GM12878 (cell line): ENCODE data around the gene C2. TPM values are rescaled to one million over a fixed set of nuclear protein-coding genes. Genes with fewer than 3 reads are reported as not detected.
A peak's percentile ranks its signal among the peaks of the same experiment; 100 is the strongest.

ENCODE experiments used
- ATF7 ChIP-seq: fragments of 450-650 bp; IDR thresholded peaks from 2 replicates; pipeline ENCODE4 v1.6.1; 2016; ENCODE audit warnings: low read depth, mild to moderate bottlenecking
- BACH1 ChIP-seq: fragments of 450-650 bp; IDR thresholded peaks from 2 replicates; pipeline ENCODE4 v1.6.1; 2017; ENCODE audit warnings: mild to moderate bottlenecking, borderline replicate concordance
- BHLHE40 ChIP-seq, 2 experiments: fragments of 450-650 bp in 1 of 2; IDR thresholded peaks; 2 replicates each; pipeline ENCODE4 v1.6.1; 2011 to 2017; ENCODE audit warnings: low read depth in 2 of 2, borderline replicate concordance in 1 of 2, improper control_type of control experiment in 1 of 2, low read length in 1 of 2, mild to moderate bottlenecking in 1 of 2
- CBX3 ChIP-seq: fragments of 200-600 bp; sonication (generic); IDR thresholded peaks from 2 replicates; pipeline ENCODE4 v1.6.1; 2016; ENCODE audit warnings: low read depth, borderline replicate concordance
- ETV6 ChIP-seq, 2 experiments: fragments of 450-650 bp in 1 of 2; IDR thresholded peaks in 1 of 2; conservative IDR thresholded peaks in 1 of 2; 2 replicates each; pipeline ENCODE4 v1.6.1; 2014; ENCODE audit warnings: antibody characterized with exemption in 1 of 2, borderline replicate concordance in 1 of 2, low read depth in 1 of 2, mild to moderate bottlenecking in 1 of 2, moderate library complexity in 1 of 2
- GATAD2B ChIP-seq: fragments of 450-650 bp; conservative IDR thresholded peaks from 2 replicates; pipeline ENCODE4 v1.6.1; 2017; ENCODE audit warnings: low read depth, mild to moderate bottlenecking, moderate library complexity
- IKZF1 ChIP-seq: fragments of 450-650 bp; conservative IDR thresholded peaks from 2 replicates; pipeline ENCODE4 v1.6.1; 2017; ENCODE audit warnings: antibody characterized with exemption, mild to moderate bottlenecking
- JUNB ChIP-seq: IDR thresholded peaks from 2 replicates; pipeline ENCODE4 v1.6.1; 2016; ENCODE audit warnings: antibody characterized with exemption, mild to moderate bottlenecking
- JUND ChIP-seq: IDR thresholded peaks from 2 replicates; pipeline ENCODE4 v1.6.1; 2012; ENCODE audit warnings: low read depth, mild to moderate bottlenecking, low read length, improper control_type of control experiment, moderate library complexity
- MEF2B ChIP-seq: fragments of 450-650 bp; IDR thresholded peaks from 2 replicates; pipeline ENCODE4 v1.6.1; 2018; ENCODE audit warnings: mild to moderate bottlenecking, moderate library complexity; ENCODE audit not compliant: partially characterized antibody, poor library complexity, severe bottlenecking
- NBN ChIP-seq: fragments of 450-650 bp; IDR thresholded peaks from 2 replicates; pipeline ENCODE4 v1.6.1; 2016
- NR2F1 ChIP-seq: fragments of 450-650 bp; conservative IDR thresholded peaks from 2 replicates; pipeline ENCODE4 v1.6.1; 2017; ENCODE audit warnings: mild to moderate bottlenecking
- NRF1 ChIP-seq: conservative IDR thresholded peaks from 2 replicates; pipeline ENCODE4 v1.6.1; 2011; ENCODE audit warnings: mild to moderate bottlenecking, low read depth, low read length, improper control_type of control experiment
- PAX5 ChIP-seq: IDR thresholded peaks from 2 replicates; pipeline ENCODE4 v1.6.1; 2011; ENCODE audit warnings: low read depth, low read length, borderline replicate concordance
- RB1 ChIP-seq: fragments of 450-650 bp; formaldehyde crosslinking; IDR thresholded peaks from 2 replicates; pipeline ENCODE4 v1.6.1; 2017; ENCODE audit warnings: mild to moderate bottlenecking, borderline replicate concordance
- TAF1 ChIP-seq: IDR thresholded peaks from 2 replicates; pipeline ENCODE4 v1.6.1; 2011; ENCODE audit warnings: mild to moderate bottlenecking, low read depth, low read length, borderline replicate concordance
- polyA plus RNA-seq, 11 experiments: library from polyadenylated mRNA; depleted of rRNA in 4 of 11; unstranded in 6 of 11; stranded (reverse) in 5 of 11; fragments of >200 nt; fragmentation: Nextera tagmentation in 4 of 11; fragmentation: Illumina TruSeq in 1 of 11; extraction: Ambion mirVana in 4 of 11; extraction: Trizol in 1 of 11; gene quantifications; 1 replicate in 1 of 11; 2 replicates in 10 of 11; pipeline versions ENCODE4 v1.2.1 to v1.2.3, GENCODE V29; 2011 to 2016; ENCODE audit warnings: inconsistent platforms in 2 of 11, missing spikeins in 2 of 11, low read depth in 1 of 11
- total RNA-seq, 4 experiments: library from RNA; depleted of rRNA in 3 of 4; stranded (reverse); fragments of >200 nt in 3 of 4; fragmentation: Illumina TruSeq in 1 of 4; extraction: Trizol in 1 of 4; gene quantifications; 2 replicates each; pipeline versions ENCODE4 v1.2.1 to v1.2.3, GENCODE V29; 2013 to 2021
- TF ChIP-seq, protein P1 (sequence below): IDR thresholded peaks from 2 replicates; pipeline ENCODE4 v1.6.1; 2012; ENCODE audit warnings: improper control_type of control experiment, low read depth, low read length; ENCODE audit not compliant: insufficient replicate concordance
- TF ChIP-seq, protein P2 (sequence below): IDR thresholded peaks from 2 replicates; pipeline ENCODE4 v1.6.1; 2012; ENCODE audit warnings: low read length, inconsistent platforms
- TF ChIP-seq, protein P3 (sequence below): fragments of 450-650 bp; IDR thresholded peaks from 2 replicates; pipeline ENCODE4 v1.6.1; 2017; ENCODE audit warnings: low read depth, mild to moderate bottlenecking, moderate library complexity
- TF ChIP-seq, protein P4 (sequence below): IDR thresholded peaks from 2 replicates; pipeline ENCODE4 v1.6.1; 2012; ENCODE audit warnings: low read depth, low read length, improper control_type of control experiment

Gene C2
- total and polyA plus RNA-seq, 10 of the 15 experiments (the other 5 are each of a cell fraction or from before 2014, with no cell fraction given): 0.06 to 0.97 (median 0.21) TPM; not detected in 5

DNA sequence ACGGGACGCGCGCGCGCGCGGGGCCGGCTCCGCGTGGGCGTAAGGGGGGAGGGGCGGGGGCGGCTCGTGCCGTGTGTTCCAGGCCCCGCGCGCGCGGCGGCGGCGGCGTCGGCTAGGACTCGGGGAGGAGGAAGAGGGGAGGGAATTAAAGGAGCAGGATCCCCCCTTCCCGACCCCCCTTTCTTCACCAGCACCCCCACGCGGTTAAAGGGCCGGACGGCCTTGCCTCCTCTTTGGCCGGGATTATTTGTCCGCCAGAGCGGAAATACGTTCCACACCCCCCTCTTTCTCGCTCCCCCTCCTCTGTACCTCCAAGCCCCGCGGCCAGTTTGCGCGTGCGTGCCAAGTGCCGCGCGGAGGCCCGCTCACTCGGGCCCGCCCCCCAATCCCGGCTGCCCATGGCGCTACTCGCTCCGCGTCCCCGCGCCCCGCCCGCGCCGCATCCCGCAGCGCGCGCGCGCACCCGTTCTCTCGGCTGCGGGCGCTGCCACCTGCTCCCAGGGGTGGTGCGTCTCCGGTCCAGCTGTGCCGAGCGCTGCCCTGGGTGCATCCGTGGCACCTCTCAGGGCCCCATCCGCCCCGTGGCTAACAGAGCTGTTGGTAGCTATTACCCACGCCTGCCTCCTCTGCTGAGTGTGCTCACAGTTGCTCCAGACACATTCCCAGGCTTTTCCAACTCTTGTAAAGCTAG is 25.4 kb upstream of the C2 start, which contains the start of gene ZBTB12 (continued):
- TF ChIP-seq TAF1 (no peak), MEF2B (peak; percentile 12), NR2F1 (peak; percentile 22; the same call in 1 of the 2 replicates), RB1 (peak; percentile 87; the same call in 1 of the 2 replicates), PAX5 (peak; percentile 45; the same call in 1 of the 2 replicates), JUND (no peak), ETV6 (conservative IDR thresholded peaks at IDR 0.05 in 1 of 2, IDR thresholded peaks at IDR 0.05 in 1 of 2; ENCODE audit: borderline replicate concordance in 1 of 2, low read depth in 1 of 2) (no peak), BHLHE40 (IDR thresholded peaks at IDR 0.05; ENCODE audit: borderline replicate concordance in 1 of 2, low read depth in 2 of 2, low read length in 1 of 2) (peak; percentile 81 to 94), GATAD2B (peak; percentile 85; the same call in 1 of the 2 replicates), BACH1 (peak; percentile 77; the same call in 1 of the 2 replicates), NBN (peak; percentile 62), JUNB (no peak), CBX3 (no peak), NRF1 (peak; percentile 39; the same call in 1 of the 2 replicates), IKZF1 (peak; percentile 87; the same call in 1 of the 2 replicates), ATF7 (no peak)
- TF ChIP-seq, protein P1, sequence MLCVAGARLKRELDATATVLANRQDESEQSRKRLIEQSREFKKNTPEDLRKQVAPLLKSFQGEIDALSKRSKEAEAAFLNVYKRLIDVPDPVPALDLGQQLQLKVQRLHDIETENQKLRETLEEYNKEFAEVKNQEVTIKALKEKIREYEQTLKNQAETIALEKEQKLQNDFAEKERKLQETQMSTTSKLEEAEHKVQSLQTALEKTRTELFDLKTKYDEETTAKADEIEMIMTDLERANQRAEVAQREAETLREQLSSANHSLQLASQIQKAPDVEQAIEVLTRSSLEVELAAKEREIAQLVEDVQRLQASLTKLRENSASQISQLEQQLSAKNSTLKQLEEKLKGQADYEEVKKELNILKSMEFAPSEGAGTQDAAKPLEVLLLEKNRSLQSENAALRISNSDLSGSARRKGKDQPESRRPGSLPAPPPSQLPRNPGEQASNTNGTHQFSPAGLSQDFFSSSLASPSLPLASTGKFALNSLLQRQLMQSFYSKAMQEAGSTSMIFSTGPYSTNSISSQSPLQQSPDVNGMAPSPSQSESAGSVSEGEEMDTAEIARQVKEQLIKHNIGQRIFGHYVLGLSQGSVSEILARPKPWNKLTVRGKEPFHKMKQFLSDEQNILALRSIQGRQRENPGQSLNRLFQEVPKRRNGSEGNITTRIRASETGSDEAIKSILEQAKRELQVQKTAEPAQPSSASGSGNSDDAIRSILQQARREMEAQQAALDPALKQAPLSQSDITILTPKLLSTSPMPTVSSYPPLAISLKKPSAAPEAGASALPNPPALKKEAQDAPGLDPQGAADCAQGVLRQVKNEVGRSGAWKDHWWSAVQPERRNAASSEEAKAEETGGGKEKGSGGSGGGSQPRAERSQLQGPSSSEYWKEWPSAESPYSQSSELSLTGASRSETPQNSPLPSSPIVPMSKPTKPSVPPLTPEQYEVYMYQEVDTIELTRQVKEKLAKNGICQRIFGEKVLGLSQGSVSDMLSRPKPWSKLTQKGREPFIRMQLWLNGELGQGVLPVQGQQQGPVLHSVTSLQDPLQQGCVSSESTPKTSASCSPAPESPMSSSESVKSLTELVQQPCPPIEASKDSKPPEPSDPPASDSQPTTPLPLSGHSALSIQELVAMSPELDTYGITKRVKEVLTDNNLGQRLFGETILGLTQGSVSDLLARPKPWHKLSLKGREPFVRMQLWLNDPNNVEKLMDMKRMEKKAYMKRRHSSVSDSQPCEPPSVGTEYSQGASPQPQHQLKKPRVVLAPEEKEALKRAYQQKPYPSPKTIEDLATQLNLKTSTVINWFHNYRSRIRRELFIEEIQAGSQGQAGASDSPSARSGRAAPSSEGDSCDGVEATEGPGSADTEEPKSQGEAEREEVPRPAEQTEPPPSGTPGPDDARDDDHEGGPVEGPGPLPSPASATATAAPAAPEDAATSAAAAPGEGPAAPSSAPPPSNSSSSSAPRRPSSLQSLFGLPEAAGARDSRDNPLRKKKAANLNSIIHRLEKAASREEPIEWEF: no peak
- TF ChIP-seq, protein P2, sequence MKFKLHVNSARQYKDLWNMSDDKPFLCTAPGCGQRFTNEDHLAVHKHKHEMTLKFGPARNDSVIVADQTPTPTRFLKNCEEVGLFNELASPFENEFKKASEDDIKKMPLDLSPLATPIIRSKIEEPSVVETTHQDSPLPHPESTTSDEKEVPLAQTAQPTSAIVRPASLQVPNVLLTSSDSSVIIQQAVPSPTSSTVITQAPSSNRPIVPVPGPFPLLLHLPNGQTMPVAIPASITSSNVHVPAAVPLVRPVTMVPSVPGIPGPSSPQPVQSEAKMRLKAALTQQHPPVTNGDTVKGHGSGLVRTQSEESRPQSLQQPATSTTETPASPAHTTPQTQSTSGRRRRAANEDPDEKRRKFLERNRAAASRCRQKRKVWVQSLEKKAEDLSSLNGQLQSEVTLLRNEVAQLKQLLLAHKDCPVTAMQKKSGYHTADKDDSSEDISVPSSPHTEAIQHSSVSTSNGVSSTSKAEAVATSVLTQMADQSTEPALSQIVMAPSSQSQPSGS: no peak
- TF ChIP-seq, protein P3, sequence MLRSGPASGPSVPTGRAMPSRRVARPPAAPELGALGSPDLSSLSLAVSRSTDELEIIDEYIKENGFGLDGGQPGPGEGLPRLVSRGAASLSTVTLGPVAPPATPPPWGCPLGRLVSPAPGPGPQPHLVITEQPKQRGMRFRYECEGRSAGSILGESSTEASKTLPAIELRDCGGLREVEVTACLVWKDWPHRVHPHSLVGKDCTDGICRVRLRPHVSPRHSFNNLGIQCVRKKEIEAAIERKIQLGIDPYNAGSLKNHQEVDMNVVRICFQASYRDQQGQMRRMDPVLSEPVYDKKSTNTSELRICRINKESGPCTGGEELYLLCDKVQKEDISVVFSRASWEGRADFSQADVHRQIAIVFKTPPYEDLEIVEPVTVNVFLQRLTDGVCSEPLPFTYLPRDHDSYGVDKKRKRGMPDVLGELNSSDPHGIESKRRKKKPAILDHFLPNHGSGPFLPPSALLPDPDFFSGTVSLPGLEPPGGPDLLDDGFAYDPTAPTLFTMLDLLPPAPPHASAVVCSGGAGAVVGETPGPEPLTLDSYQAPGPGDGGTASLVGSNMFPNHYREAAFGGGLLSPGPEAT: 0 out of 2 replicates have a peak, but pooled peaks have one; percentile 16
- TF ChIP-seq, protein P4, sequence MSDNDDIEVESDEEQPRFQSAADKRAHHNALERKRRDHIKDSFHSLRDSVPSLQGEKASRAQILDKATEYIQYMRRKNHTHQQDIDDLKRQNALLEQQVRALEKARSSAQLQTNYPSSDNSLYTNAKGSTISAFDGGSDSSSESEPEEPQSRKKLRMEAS: 0 out of 2 replicates have a peak, but pooled peaks have one; percentile 32
